HT1080 (cell line): ENCODE results near the gene MYNN. TPM values are rescaled to one million over a fixed set of nuclear protein-coding genes. Genes with fewer than 3 reads are reported as not detected.
A peak's percentile ranks its signal among the peaks of the same experiment; 100 is the strongest.

Experiments
- DNase-seq: peaks from one replicate; pipeline ENCODE4 v3.0.0-alpha.2; 2015; ENCODE audit warnings: low read depth
- total RNA-seq: library from RNA; depleted of rRNA; stranded (reverse); fragments of >200 nt; shearing (Covaris generic); gene quantifications from 2 replicates; pipeline ENCODE4 v1.2.3, GENCODE V29; 2014

The MYNN gene
- total RNA-seq, 1 experiment from 2014 or later, result 23.1 TPM

- no peak for DNase-seq
Measured at GRCh38 chr3:169774186-169774585, 990 bp downstream of the MYNN start.

GRCh38 chr3:169777822-169778221 is 4.6 kb downstream of the MYNN start:
- no peak for DNase-seq

GRCh38 chr3:169780742-169781141 is 7.5 kb downstream of the MYNN start:
- DNase-seq, result no peak

- DNase-seq, result no peak
Measured at GRCh38 chr3:169781209-169781855, 8.1 kb downstream of the MYNN start.

GRCh38 chr3:169787120-169787519 is 13.9 kb downstream of the MYNN start:
- no peak for DNase-seq

- DNase-seq, result no peak
Measured at GRCh38 chr3:169787791-169788190, 14.6 kb downstream of the MYNN start.

DNA sequence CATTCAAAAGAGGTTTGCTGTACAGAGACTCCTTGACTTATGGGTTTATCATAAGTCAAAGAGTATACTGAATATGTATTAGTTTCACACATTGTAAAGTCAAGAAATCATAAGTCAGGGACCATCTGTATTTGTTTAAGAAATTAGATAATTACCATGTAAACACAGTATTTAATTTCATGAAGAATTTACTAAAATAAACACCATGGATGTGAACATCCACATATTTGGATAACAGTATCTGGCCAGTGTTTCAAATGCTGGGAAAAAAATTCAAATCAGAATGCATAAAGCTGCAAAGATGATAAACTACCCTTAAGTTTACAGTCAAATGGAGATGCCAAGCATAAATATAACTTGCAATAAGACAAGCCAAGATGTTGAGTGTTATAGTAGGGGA is 17.0 kb downstream of the MYNN start:
- no peak for DNase-seq

GRCh38 chr3:169790687-169791429 is 17.7 kb downstream of the MYNN start:
- DNase-seq, result peak; percentile 77

DNA sequence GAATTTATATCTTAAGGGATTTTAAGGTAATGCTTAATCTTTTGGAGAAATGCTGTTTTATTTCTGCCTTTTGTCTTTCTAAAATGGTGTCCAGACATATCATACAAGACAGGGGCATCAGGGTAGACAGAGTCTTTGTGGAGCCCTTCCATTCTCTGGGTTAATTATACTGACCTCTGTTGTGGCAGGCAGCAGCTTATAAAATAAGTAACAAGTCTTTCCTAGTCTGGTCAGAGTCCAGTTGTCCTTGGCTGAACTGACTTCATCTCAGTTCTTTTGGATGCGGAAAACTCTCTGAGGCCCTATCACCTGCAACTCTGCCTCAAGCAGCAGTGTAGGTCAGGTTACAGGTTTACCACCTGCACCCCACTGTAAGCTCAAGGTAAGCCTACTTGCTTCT is 19.2 kb downstream of the MYNN start:
- DNase-seq, result no peak

DNA sequence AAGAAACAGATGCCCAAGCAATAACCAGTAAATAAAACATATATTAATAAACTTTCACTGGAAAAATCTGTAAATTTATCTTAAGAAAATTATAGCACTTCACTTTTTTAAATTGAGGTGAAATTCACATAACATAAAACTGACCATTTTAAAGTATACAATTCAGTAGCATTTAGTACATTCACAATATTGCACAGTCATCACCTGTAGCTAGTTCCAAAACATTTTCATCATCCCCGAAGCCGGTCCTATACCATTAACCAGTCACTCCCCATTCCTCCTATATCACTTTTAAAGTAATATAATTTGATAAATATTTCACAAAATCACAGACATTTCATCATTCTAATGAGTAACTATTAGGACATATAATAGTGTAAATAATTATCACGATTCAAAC is 31.5 kb downstream of the MYNN start:
- no peak for DNase-seq

DNA sequence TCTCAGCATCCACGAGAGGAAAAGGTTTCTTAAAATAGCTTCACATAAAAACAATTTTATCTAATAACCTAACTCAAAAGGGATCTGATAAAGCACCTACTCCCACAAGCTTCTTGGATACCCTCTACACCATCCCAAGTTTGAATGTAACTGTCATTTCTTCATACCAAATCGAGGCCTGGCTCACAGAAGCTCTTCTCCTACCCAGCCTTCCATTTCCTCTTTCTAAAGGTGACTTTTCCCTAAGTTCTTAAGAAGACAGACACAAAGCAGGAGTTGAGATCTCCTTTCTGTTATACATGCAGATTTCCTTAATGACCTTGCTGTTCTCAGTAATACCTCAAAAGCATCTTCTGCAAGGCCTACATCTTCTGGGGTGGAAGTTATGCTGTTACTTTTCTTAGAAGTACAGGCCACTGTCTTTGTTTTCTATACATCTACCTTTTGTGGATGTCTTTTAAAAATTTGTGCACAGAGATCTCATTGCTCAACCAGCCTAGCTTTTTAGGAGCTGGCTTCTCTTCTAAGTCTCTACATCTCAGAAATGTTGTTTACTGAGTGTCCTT is 36.1 kb downstream of the MYNN start:
- DNase-seq, result no peak

- DNase-seq, result no peak
Measured at GRCh38 chr3:169811631-169812331, 38.6 kb downstream of the MYNN start.

- DNase-seq, result no peak
Measured at GRCh38 chr3:169812332-169813235, 39.4 kb downstream of the MYNN start, which contains the start of the genes LRRC34 and LRRIQ4. Gene LRRC34, minus strand, starts transcription at chr3:169812904. Its CDS starts 356 bp downstream, at chr3:169812548. Gene LRRIQ4, plus strand, starts transcription at chr3:169812870. Its CDS starts 9,052 bp downstream, at chr3:169821922.

- no peak for DNase-seq
Measured at GRCh38 chr3:169813278-169813677, 40.1 kb downstream of the MYNN start.

GRCh38 chr3:169813757-169814517 is 40.7 kb downstream of the MYNN start:
- no peak for DNase-seq

GRCh38 chr3:169815590-169816150 is 42.5 kb downstream of the MYNN start:
- DNase-seq, result no peak

DNA sequence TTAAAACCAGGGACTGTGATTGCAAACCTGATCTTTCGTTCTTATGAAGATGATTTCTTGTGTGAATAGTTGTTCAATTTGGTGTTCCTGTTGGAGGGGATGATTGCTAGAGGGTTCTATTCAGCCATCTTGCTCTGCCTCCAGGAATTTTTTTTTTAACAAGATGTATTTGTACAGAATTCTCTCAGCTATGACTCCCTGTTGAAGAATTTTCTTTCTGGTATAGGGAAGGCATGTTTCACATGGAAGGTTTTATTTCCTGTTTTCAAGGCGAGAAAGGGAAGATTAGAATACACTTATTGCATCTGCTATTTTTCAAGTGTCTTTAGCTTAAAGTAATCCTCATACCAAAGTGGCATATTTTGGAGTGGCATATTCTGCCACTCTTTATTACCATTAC is 45.1 kb downstream of the MYNN start:
- DNase-seq, result peak; percentile 38

DNA sequence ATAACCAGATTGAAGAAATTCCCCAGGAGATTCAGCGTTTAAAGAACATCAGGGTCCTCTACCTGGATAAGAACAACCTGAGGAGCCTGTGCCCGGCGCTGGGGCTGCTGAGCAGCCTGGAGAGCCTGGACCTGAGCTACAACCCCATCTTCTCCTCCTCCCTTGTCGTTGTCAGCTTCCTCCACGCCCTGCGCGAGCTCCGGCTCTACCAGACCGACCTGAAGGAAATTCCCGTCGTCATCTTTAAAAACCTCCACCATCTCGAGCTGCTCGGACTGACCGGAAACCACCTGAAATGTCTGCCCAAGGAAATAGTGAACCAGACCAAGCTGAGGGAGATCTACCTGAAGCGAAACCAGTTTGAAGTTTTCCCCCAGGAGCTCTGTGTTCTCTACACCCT is 48.9 kb downstream of the MYNN start:
- DNase-seq, result no peak

DNA sequence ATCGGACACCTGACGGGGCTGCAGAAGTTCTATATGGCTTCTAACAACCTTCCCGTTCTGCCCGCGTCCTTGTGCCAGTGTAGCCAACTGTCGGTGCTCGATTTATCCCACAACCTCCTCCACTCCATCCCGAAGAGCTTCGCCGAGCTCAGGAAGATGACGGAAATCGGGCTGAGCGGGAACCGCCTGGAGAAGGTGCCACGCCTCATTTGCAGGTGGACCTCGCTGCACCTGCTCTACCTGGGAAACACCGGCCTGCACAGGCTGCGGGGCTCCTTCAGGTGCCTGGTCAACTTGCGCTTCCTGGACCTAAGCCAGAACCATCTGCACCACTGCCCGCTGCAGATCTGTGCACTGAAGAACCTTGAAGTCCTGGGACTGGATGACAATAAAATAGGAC is 49.3 kb downstream of the MYNN start:
- DNase-seq, result no peak

- no peak for DNase-seq
Measured at GRCh38 chr3:169822983-169823382, 49.8 kb downstream of the MYNN start.
